Sigmoid colon (tissue), 7 donors: ENCODE results near the gene CCNY. TPM values are rescaled to one million over a fixed set of nuclear protein-coding genes. Genes with fewer than 3 reads are reported as not detected.

ENCODE experiments used
- DNase-seq: peaks from one replicate; pipeline ENCODE4 v3.0.0-alpha.2; 2019
- H3K27ac ChIP-seq, 4 donors: fragments of 200-600 bp; sonication (generic); one replicate each; pipeline ENCODE4 v1.5.1; 2016 to 2019; ENCODE audit warnings: mild to moderate bottlenecking in 1 of 4
- H3K27me3 ChIP-seq, 3 donors: fragments of 200-600 bp; sonication (generic); one replicate each; pipeline ENCODE4 v1.5.1; 2019; ENCODE audit warnings: mild to moderate bottlenecking in 1 of 3
- H3K36me3 ChIP-seq, 4 donors: fragments of 200-600 bp; sonication (generic); one replicate each; pipeline ENCODE4 v1.5.1; 2016 to 2019
- H3K4me1 ChIP-seq, 4 donors: fragments of 200-600 bp; sonication (generic); one replicate each; pipeline ENCODE4 v1.5.1; 2017 to 2019
- H3K4me3 ChIP-seq, 4 donors: fragments of 200-600 bp; sonication (generic); one replicate each; pipeline ENCODE4 v1.5.1; 2017 to 2019; ENCODE audit warnings: mild to moderate bottlenecking in 2 of 4, moderate library complexity in 1 of 4
- H3K9me3 ChIP-seq, 4 donors: fragments of 200-600 bp in 3 of 4; sonication (generic) in 3 of 4; one replicate each; pipeline versions ENCODE4 v1.5.1 to v1.6.1; 2013 to 2019
- CTCF ChIP-seq, 4 experiments: fragments of 450-650 bp in 3 of 4; fragments of 200-600 bp in 1 of 4; IDR thresholded peaks; one replicate each; pipeline ENCODE4 v1.5.1; 2016 to 2019; ENCODE audit warnings: antibody characterized with exemption in 4 of 4, mild to moderate bottlenecking in 3 of 4, moderate library complexity in 2 of 4
- EP300 ChIP-seq, 4 donors: sonication (generic); formaldehyde crosslinking; IDR thresholded peaks; one replicate each; pipeline ENCODE4 v1.6.1; 2017; ENCODE audit warnings: antibody characterized with exemption in 4 of 4
- POLR2A ChIP-seq, 2 donors: fragments of 450-650 bp; IDR thresholded peaks; one replicate each; pipeline ENCODE4 v1.6.1; 2016; ENCODE audit warnings: antibody characterized with exemption in 2 of 2, mild to moderate bottlenecking in 2 of 2, moderate library complexity in 2 of 2
- POLR2AphosphoS5 ChIP-seq, 4 donors: sonication (generic); formaldehyde crosslinking; IDR thresholded peaks; one replicate each; pipeline ENCODE4 v1.6.1; 2017; ENCODE audit warnings: antibody characterized with exemption in 4 of 4
- WGBS, 2 donors: extraction: QIAGEN DNeasy Blood & Tissue Kit; methylation state at CpG; one replicate each; pipeline ENCODE4 v1.1.7; 2013; 5-methylcytosine and 5-hydroxymethylcytosine counted together
- intact Hi-C: fragments of 100-400 bp; cut with DNase I; formaldehyde crosslinking; loops from one replicate; pipeline ENCODE4 v1.15.1; 2023
- polyA plus RNA-seq, 3 donors: library from polyadenylated mRNA; stranded (reverse); fragments of 200-250 nt; gene quantifications; one replicate each; pipeline ENCODE4 v1.2.3, GENCODE V29; 2013
- total RNA-seq, 4 donors: library from RNA; depleted of rRNA; stranded (reverse); fragments of >200 nt; gene quantifications; one replicate each; pipeline ENCODE4 v1.1.0, GENCODE V29; 2016
- donor health status: healthy with polysubstance abuse.
- donor health status: Bipolar disorder and iron deficiency.
- donor health status: healthy.

CCNY gene
- total and polyA plus RNA-seq, 7 donors: 24.0 to 45.7 (median 35.7) TPM

GRCh38 chr10:35379226-35380137 lies 43.2 kb downstream of the CCNY start:
- 53 to 78% methylated on average over 11 of the region's 11 CpGs for WGBS, 2 donors
- no peak for DNase-seq
- no peaks in the 10 kb centered on the region for H3K27me3 ChIP-seq
- no peaks in the 10 kb centered on the region for H3K36me3 ChIP-seq
- no peak overlapping the region for H3K4me3 ChIP-seq
- TF ChIP-seq CTCF (IDR thresholded peaks at IDR 0.05): no peak
- peak in 2 of 4 donors; percentile 13 to 52 for TF ChIP-seq POLR2AphosphoS5 (IDR thresholded peaks at IDR 0.05)
- TF ChIP-seq POLR2A (IDR thresholded peaks at IDR 0.05): no peak
- TF ChIP-seq EP300 (IDR thresholded peaks at IDR 0.05): peak in 1 of 4 donors; percentile 46
- intact Hi-C loops: no loop called here
- no peaks in the 10 kb centered on the region for H3K9me3 ChIP-seq
- H3K4me1 ChIP-seq: peaks cover 0 to 57% (median 39%) of the 10 kb centered on the region in 4 donors
- H3K27ac ChIP-seq: peak overlapping the region; percentile 28 to 61 (median 46)

GRCh38 chr10:35382096-35382495 lies 45.8 kb downstream of the CCNY start:
- no peak overlapping the region for H3K27ac ChIP-seq
- DNase-seq: no peak

GRCh38 chr10:35384265-35384868 lies 48.1 kb downstream of the CCNY start:
- Histone ChIP-seq H3K27ac (no peak overlapping the region), H3K27me3 (no peaks in the 10 kb centered on the region), H3K9me3 (peaks cover 0 to 3% (median under 1%) of the 10 kb centered on the region in 4 donors), H3K4me1 (peaks cover 0 to 58% (median 41%) of the 10 kb centered on the region in 4 donors), H3K4me3 (no peak overlapping the region), H3K36me3 (no peaks in the 10 kb centered on the region)
- intact Hi-C loops: no loop called here
- WGBS, 2 donors: 89 to 94% methylated on average over 10 of the region's 10 CpGs
- DNase-seq: no peak
- TF ChIP-seq POLR2AphosphoS5 (IDR thresholded peaks at IDR 0.05) (no peak), POLR2A (IDR thresholded peaks at IDR 0.05) (no peak), CTCF (IDR thresholded peaks at IDR 0.05) (no peak), EP300 (IDR thresholded peaks at IDR 0.05) (no peak)

More at GRCh38 chr10:35382096-35382495, 45.8 kb downstream of the CCNY start:
- peaks cover 0 to 58% (median 43%) of the 10 kb centered on the region in 4 donors for H3K4me1 ChIP-seq
- no peaks in the 10 kb centered on the region for H3K9me3 ChIP-seq
- no peak overlapping the region for H3K4me3 ChIP-seq
- TF ChIP-seq POLR2AphosphoS5 (IDR thresholded peaks at IDR 0.05) (no peak), POLR2A (IDR thresholded peaks at IDR 0.05) (no peak), EP300 (IDR thresholded peaks at IDR 0.05) (no peak), CTCF (IDR thresholded peaks at IDR 0.05) (no peak)
- WGBS, 2 donors: 89 to 92% methylated on average over 8 of the region's 8 CpGs
- no peaks in the 10 kb centered on the region for H3K36me3 ChIP-seq
- intact Hi-C loops: no loop called here
- no peaks in the 10 kb centered on the region for H3K27me3 ChIP-seq

GRCh38 chr10:35386594-35387174 lies 50.4 kb downstream of the CCNY start:
- peaks cover 0 to 3% (median under 1%) of the 10 kb centered on the region in 4 donors for H3K9me3 ChIP-seq
- no peak overlapping the region for H3K4me3 ChIP-seq
- peaks cover 0 to 45% (median 35%) of the 10 kb centered on the region in 4 donors for H3K4me1 ChIP-seq
- no peaks in the 10 kb centered on the region for H3K27me3 ChIP-seq
- no peaks in the 10 kb centered on the region for H3K36me3 ChIP-seq
- WGBS, 2 donors: 54 to 61% methylated on average over 5 of the region's 5 CpGs
- DNase-seq: no peak
- no peak for TF ChIP-seq EP300 (IDR thresholded peaks at IDR 0.05)
- no peak for TF ChIP-seq CTCF (IDR thresholded peaks at IDR 0.05)
- no peak for TF ChIP-seq POLR2A (IDR thresholded peaks at IDR 0.05)
- TF ChIP-seq POLR2AphosphoS5 (IDR thresholded peaks at IDR 0.05): no peak
- intact Hi-C loops: no loop called here
- H3K27ac ChIP-seq: peak overlapping the region in 2 of 4 donors; percentile 36 to 50
